H9 (cell line): Measurements from ENCODE around the gene TFAM. TPM values are rescaled to one million over a fixed set of nuclear protein-coding genes. Genes with fewer than 3 reads are reported as not detected.
"Not testable (repeated sequence)": the region's sequence is repeated elsewhere in the genome, so short reads cannot be mapped to it uniquely, and the experiment has no call there.

Experiments
- DNase-seq: peaks from one replicate; pipeline ENCODE4 v3.0.0-alpha.2; 2017
- H2AFZ ChIP-seq: one replicate; pipeline ENCODE4 v1.6.1; 2013; ENCODE audit warnings: mild to moderate bottlenecking, low read length, control low read depth, moderate library complexity
- H2AK5ac ChIP-seq: 2 replicates; pipeline ENCODE4 v1.6.1; 2013; ENCODE audit warnings: low read length, control low read depth, mixed read lengths; ENCODE audit not compliant: insufficient read length
- H2BK120ac ChIP-seq: one replicate; pipeline ENCODE4 v1.6.1; 2013; ENCODE audit warnings: low read depth, mild to moderate bottlenecking, low read length, control low read depth, inconsistent platforms; ENCODE audit not compliant: poor library complexity, severe bottlenecking
- H2BK12ac ChIP-seq: 2 replicates; pipeline ENCODE4 v1.6.1; 2013; ENCODE audit warnings: low read length, control low read depth, mixed read lengths, low read depth; ENCODE audit not compliant: insufficient read length
- H2BK15ac ChIP-seq: 2 replicates; pipeline ENCODE4 v1.6.1; 2013; ENCODE audit warnings: low read depth, low read length, control low read depth
- H2BK20ac ChIP-seq: one replicate; pipeline ENCODE4 v1.6.1; 2013; ENCODE audit warnings: low read depth, mild to moderate bottlenecking, low read length, control low read depth, inconsistent platforms; ENCODE audit not compliant: poor library complexity, severe bottlenecking
- H2BK5ac ChIP-seq: 2 replicates; pipeline ENCODE4 v1.6.1; 2013; ENCODE audit warnings: low read length, control low read depth, mixed read lengths; ENCODE audit not compliant: insufficient read length
- H3K14ac ChIP-seq: 2 replicates; pipeline ENCODE4 v1.6.1; 2013; ENCODE audit warnings: low read length, control low read depth; ENCODE audit not compliant: insufficient read depth
- H3K18ac ChIP-seq: 2 replicates; pipeline ENCODE4 v1.6.1; 2013; ENCODE audit warnings: low read depth, mild to moderate bottlenecking, mixed read lengths, low read length, control low read depth; ENCODE audit not compliant: insufficient read length
- H3K23ac ChIP-seq: 2 replicates; pipeline ENCODE4 v1.6.1; 2013; ENCODE audit warnings: low read length, control low read depth, mixed read lengths, low read depth; ENCODE audit not compliant: insufficient read length
- H3K23me2 ChIP-seq: 2 replicates; pipeline ENCODE4 v1.6.1; 2013; ENCODE audit warnings: low read depth, mild to moderate bottlenecking, mixed read lengths, low read length, control low read depth; ENCODE audit not compliant: insufficient read length, poor library complexity, severe bottlenecking
- H3K27ac ChIP-seq: 2 replicates; pipeline ENCODE4 v1.5.1; 2013; ENCODE audit warnings: low read length, control low read depth, mixed read lengths, low read depth; ENCODE audit not compliant: insufficient read length
- H3K27me3 ChIP-seq: 2 replicates; pipeline ENCODE4 v1.6.1; 2013; ENCODE audit warnings: low read length, control low read depth, inconsistent platforms; ENCODE audit not compliant: insufficient read depth
- H3K4ac ChIP-seq: 2 replicates; pipeline ENCODE4 v1.6.1; 2013; ENCODE audit warnings: low read depth, mild to moderate bottlenecking, control low read depth, inconsistent platforms, low read length, moderate library complexity
- H3K4me1 ChIP-seq: 2 replicates; pipeline ENCODE4 v1.6.1; 2013; ENCODE audit warnings: low read length, control low read depth, inconsistent platforms; ENCODE audit not compliant: insufficient read depth
- H3K4me2 ChIP-seq: 2 replicates; pipeline ENCODE4 v1.6.1; 2013; ENCODE audit warnings: low read length, control low read depth, mixed read lengths; ENCODE audit not compliant: insufficient read length, insufficient read depth
- H3K56ac ChIP-seq: 2 replicates; pipeline ENCODE4 v1.6.1; 2013; ENCODE audit warnings: low read depth, mild to moderate bottlenecking, mixed read lengths, low read length, control low read depth; ENCODE audit not compliant: insufficient read length
- H3K79me1 ChIP-seq: 2 replicates; pipeline ENCODE4 v1.6.1; 2013; ENCODE audit warnings: low read depth, mild to moderate bottlenecking, moderate library complexity, low read length, control low read depth, inconsistent platforms; ENCODE audit not compliant: insufficient read depth, poor library complexity, severe bottlenecking
- H3K79me2 ChIP-seq: 2 replicates; pipeline ENCODE4 v1.6.1; 2013; ENCODE audit warnings: low read length, control low read depth, inconsistent platforms; ENCODE audit not compliant: insufficient read depth
- H3K9ac ChIP-seq: 2 replicates; pipeline ENCODE4 v1.6.1; 2013; ENCODE audit warnings: low read length, control low read depth, mixed read lengths; ENCODE audit not compliant: insufficient read length; ENCODE audit errors: extremely low read depth
- H3K9me3 ChIP-seq: one replicate; pipeline ENCODE4 v1.6.1; 2013; ENCODE audit warnings: low read depth, low read length, inconsistent platforms; ENCODE audit not compliant: control insufficient read depth
- H3T11ph ChIP-seq: one replicate; pipeline ENCODE4 v1.6.1; 2013; ENCODE audit warnings: mild to moderate bottlenecking, low read length, control low read depth, inconsistent platforms
- H4K20me1 ChIP-seq: one replicate; pipeline ENCODE4 v1.6.1; 2013; ENCODE audit not compliant: control insufficient read depth, insufficient read length, insufficient read depth
- H4K5ac ChIP-seq: 2 replicates; pipeline ENCODE4 v1.6.1; 2013; ENCODE audit warnings: low read depth, mild to moderate bottlenecking, mixed read lengths, low read length, control low read depth; ENCODE audit not compliant: insufficient read length
- H4K8ac ChIP-seq: replicated peaks from 2 replicates; pipeline ENCODE4 v1.6.1; 2013; ENCODE audit warnings: low read length, control low read depth, mixed read lengths, low read depth; ENCODE audit not compliant: insufficient read length
- H4K91ac ChIP-seq: 2 replicates; pipeline ENCODE4 v1.6.1; 2013; ENCODE audit warnings: low read depth, mild to moderate bottlenecking, moderate library complexity, mixed read lengths, low read length, control low read depth; ENCODE audit not compliant: insufficient read length
- H3K27ac Mint-ChIP-seq, 3 experiments: 2 replicates in 2 of 3; 3 replicates in 1 of 3; pipeline ENCODE4 v1.8.0; 2020 to 2021; ENCODE audit warnings: mixed read lengths in 3 of 3, mild to moderate bottlenecking in 1 of 3, moderate library complexity in 1 of 3
- H3K27me3 Mint-ChIP-seq: 2 replicates; pipeline ENCODE4 v1.8.0; 2021; ENCODE audit warnings: low read depth, mild to moderate bottlenecking, moderate library complexity, mixed read lengths
- H3K36me3 Mint-ChIP-seq, 3 experiments: 2 replicates in 2 of 3; 3 replicates in 1 of 3; pipeline ENCODE4 v1.8.0; 2020 to 2021; ENCODE audit warnings: low read depth in 3 of 3, mixed read lengths in 3 of 3; ENCODE audit not compliant: insufficient read depth in 1 of 3
- H3K4me1 Mint-ChIP-seq, 2 experiments: 2 replicates each; pipeline ENCODE4 v1.8.0; 2020; ENCODE audit warnings: mixed read lengths in 2 of 2
- H3K4me3 Mint-ChIP-seq, 2 experiments: 2 replicates in 1 of 2; 3 replicates in 1 of 2; pipeline ENCODE4 v1.8.0; 2020 to 2021; ENCODE audit warnings: mild to moderate bottlenecking in 2 of 2, mixed read lengths in 2 of 2, moderate library complexity in 1 of 2
- H3K9me3 Mint-ChIP-seq, 2 experiments: 2 replicates in 1 of 2; 3 replicates in 1 of 2; pipeline ENCODE4 v1.8.0; 2020; ENCODE audit warnings: mild to moderate bottlenecking in 2 of 2, mixed read lengths in 2 of 2, moderate library complexity in 1 of 2
- CTCF ChIP-seq: fragments of 200-600 bp; sonication (generic); conservative IDR thresholded peaks from 3 replicates; pipeline ENCODE4 v1.8.0; 2021; ENCODE audit warnings: antibody characterized with exemption, mild to moderate bottlenecking
- WGBS: extraction: QIAGEN DNeasy Blood & Tissue Kit; methylation state at CpG from one replicate; pipeline ENCODE4 v1.1.7; 2013; ENCODE audit warnings: missing lambda C conversion rate, low lambda C conversion rate, mixed read lengths; ENCODE audit not compliant: insufficient read length; ENCODE audit errors: extremely low coverage; 5-methylcytosine and 5-hydroxymethylcytosine counted together
- total RNA-seq: library from RNA; stranded (reverse); gene quantifications from 2 replicates; pipeline ENCODE4 v1.2.1, GENCODE V29; 2021

The TFAM gene
- total RNA-seq, 1 experiment from 2014 or later, result 144 TPM

GRCh38 chr10:58415757-58416156, 30.5 kb downstream of the TFAM start:
- Histone ChIP-seq H3K23me2 (no peaks in the 10 kb centered on the region), H3K56ac (no peak overlapping the region), H3K23ac (no peak overlapping the region), H4K5ac (no peak overlapping the region), H2AFZ (no peak overlapping the region), H3K27ac (no peak overlapping the region), H2BK5ac (no peak overlapping the region), H2AK5ac (no peak overlapping the region), H4K8ac (no peak overlapping the region), H3K79me2 (no peaks in the 10 kb centered on the region), H4K91ac (no peak overlapping the region), H3T11ph (no peak overlapping the region), H3K4me2 (no peak overlapping the region), H3K18ac (no peak overlapping the region), H3K79me1 (no peaks in the 10 kb centered on the region), H4K20me1 (no peaks in the 10 kb centered on the region), H2BK120ac (no peak overlapping the region), H3K9ac (no peak overlapping the region), H3K9me3 (no peaks in the 10 kb centered on the region), H2BK20ac (no peak overlapping the region), H2BK12ac (no peak overlapping the region), H3K4me1 (no peaks in the 10 kb centered on the region; the same call in 1 of the 2 replicates), H3K14ac (no peak overlapping the region), H3K27me3 (no peaks in the 10 kb centered on the region), H2BK15ac (no peak overlapping the region), H3K4ac (no peak overlapping the region)
- Mint-ChIP-seq H3K36me3 (no peaks in the 10 kb centered on the region), H3K27me3 (peaks cover 1% of the 10 kb centered on the region), H3K4me1 (peaks cover 12 to 21% of the 10 kb centered on the region in 2 experiments), H3K4me3 (no peak overlapping the region; a peak in 1 of 5 replicates), H3K27ac (no peak overlapping the region), H3K9me3 (peaks cover 2 to 3% of the 10 kb centered on the region in 2 experiments; a peak in 2 of 5 replicates)
- no peak for DNase-seq
- 0 out of 3 replicates have a peak, but pooled peaks have one; percentile 10 for TF ChIP-seq CTCF

GRCh38 chr10:58417902-58418301, 32.7 kb downstream of the TFAM start:
- not testable (repeated sequence) for H3K14ac ChIP-seq, H3K9me3 ChIP-seq, H4K91ac ChIP-seq, H3K27me3 Mint-ChIP-seq, H3K79me1 ChIP-seq, H3K4me2 ChIP-seq, H2BK120ac ChIP-seq, H3K27ac ChIP-seq, H3K9me3 Mint-ChIP-seq, H3K18ac ChIP-seq, H3K27ac Mint-ChIP-seq, H3K79me2 ChIP-seq, H3K36me3 Mint-ChIP-seq, H3K4me1 ChIP-seq, H3K27me3 ChIP-seq, H4K5ac ChIP-seq, H2AK5ac ChIP-seq, H3K9ac ChIP-seq, H2BK15ac ChIP-seq, H2BK20ac ChIP-seq, H3K4ac ChIP-seq, H3K23ac ChIP-seq, DNase-seq, H2BK5ac ChIP-seq, H2BK12ac ChIP-seq, H3K23me2 ChIP-seq, H3T11ph ChIP-seq, H4K20me1 ChIP-seq, H3K56ac ChIP-seq, H3K4me3 Mint-ChIP-seq, H4K8ac ChIP-seq, H2AFZ ChIP-seq
- peaks cover 5 to 14% of the 10 kb centered on the region in 2 experiments for H3K4me1 Mint-ChIP-seq
- no CpG with 5 or more reads among the region's 2 CpGs for whole genome bisulfite sequencing
